ENCODE measurements around the gene LMBR1.

LMBR1 gene

DNA sequence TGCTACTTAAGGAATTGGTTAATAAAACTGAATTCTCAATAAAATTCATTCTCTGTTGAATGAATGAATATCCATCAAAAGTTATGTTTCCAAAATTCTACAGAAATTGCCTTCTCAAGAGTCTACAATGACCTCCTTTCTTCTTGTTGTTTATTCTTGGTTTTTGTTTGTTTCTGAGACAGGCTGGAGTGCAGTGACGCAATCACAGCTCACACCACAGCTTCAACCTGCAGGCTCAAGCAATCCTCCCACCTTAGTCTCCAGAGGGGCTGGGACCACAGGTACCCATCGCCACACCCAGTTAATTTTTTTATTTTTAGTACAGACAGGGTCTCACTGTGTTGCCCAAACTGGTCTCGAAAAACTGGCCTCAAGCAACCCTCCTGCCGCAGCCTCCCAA lies 97.6 kb downstream of the LMBR1 start:
- no peak for DNase-seq (ENCODE audit: low read depth)

DNA sequence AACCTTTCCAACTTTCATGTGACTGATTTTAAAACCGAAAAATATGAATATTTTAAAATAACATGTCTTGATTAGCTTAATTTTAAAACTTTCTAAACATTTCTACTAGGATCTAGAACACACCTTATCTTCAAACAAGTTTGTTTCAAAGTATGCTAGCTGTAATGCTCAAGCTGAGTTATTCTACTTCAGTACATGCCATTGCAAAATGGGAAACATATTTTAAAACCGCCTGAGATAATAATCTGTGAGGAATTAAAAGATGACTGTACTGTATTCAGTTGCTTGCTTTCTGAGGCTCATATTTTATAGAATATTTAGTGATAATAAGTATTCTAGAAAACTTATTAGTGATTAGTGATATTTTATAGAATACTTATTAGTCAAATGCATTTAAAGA lies 99.6 kb downstream of the LMBR1 start:
- no peak for DNase-seq (ENCODE audit: low read depth)

DNA sequence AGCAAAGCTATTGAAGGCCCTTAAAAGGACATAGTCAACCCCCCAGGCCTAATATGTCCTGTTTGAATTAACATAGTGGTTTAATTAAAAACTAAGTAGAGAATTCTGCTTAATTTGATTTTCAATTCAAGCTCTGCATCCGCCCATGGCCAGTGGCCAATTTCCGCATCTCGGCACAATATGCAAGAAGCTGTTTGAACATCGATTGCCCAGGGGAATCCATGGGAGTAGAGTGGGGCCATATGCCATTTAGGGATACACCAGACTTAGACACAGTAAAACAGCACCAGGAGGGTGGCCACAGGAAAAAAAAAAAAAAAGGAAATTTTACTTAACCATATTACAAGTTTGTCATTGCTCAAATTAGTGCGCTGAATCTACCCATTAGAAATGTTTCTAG lies 100.4 kb downstream of the LMBR1 start:
- DNase-seq (ENCODE audit: low read depth) = no peak

DNA sequence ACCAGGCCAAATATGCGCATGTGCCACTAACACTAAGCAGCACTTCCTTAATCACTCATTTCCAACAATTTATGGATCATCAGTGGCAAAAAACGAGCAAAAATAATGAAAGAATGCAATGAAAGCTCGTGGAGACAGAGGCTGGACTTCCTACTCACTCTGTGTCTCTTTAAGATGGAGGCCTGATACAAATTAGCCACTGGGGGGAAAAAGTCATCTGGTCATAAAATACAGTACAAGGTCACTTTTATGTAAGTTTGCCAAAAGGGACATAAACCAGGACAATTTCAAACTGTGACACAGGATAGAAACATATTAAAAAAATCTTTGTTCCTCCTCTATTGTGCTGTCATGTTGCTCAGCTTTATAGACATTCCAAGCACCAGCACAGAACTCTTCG lies 101.7 kb downstream of the LMBR1 start:
- no peak for DNase-seq (ENCODE audit: low read depth)

DNA sequence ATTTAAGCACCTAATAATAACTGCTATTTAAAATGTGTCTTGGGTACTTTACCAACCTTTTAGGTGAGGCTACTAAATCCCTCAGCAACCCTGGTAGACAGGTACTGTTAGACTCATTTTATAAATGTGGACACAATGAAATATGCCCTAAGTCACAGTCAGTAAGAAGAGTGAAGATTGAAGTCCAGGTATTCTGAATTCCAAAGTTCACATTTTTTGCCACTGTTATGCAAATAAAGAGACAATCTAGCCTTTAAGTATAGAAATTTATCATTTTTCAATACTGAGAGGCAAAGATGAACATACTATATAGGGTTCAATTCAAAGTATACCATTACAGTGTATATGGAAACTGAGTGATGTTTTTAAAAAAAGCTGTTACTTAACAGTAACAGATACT lies 102.7 kb downstream of the LMBR1 start:
- DNase-seq (ENCODE audit: low read depth) = no peak

DNA sequence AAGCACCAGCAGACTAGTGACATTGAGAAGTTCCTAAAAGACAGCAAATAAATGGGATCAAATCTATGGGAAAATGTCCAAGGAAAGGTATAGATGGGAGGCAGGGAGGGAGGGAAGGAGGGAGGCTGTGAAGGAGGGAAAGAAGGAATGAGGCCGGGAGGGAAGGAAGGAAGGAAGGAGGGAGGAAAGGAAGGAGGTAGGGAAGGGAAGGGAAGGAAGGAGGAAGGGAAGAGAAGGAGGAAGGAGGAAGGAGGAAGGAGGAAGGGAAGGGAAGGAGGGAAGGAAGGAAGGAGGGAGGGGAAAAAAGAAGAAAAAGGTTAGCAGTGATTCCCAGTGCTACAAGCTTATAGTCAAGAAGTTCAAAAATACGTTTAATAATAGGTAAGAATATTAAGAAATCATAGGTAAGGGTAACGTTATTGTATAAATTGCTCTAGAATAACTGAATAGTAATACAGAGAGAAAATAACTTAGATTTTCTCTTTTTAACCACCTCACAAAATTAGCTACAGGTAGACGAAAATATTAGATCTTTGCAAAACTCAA lies 106.9 kb downstream of the LMBR1 start:
- no peak for DNase-seq (ENCODE audit: low read depth)

DNA sequence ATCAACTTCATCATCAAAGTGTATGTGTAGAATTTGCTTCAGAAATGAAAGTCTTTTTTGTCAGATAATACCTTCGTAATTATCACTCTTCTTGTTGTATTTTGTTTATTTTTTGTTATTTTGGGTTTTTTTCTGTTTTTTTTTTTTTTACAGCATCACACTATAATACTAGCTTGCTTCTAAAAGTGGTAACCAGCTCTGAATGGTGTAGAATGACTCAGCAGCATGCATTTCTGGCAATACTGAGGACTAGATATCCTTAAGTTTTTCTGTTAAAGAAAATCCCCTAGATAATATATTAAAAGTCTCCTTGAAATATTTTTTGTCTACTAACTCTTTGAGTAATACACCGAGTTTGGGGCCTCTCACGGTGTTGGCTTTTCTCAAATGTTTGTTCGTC lies 109.1 kb downstream of the LMBR1 start:
- DNase-seq (ENCODE audit: low read depth) = no peak

DNA sequence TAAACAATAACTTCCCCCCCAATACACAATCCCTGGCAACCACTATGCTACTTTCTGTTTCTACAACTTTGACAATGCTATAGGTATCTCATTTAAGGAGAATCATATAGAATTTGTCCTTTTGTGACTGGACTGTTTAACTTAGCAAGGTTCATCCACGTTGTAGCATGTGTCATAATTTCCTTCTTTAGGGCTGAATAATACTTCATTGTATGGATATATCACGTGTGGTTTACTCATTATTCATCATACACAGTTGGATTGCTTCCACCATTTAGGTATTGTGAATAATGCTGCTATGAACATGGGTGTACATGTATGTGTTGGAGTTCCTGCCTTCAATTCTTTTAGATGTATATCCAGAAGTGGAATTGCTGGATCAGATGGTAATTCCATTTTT lies 111.0 kb downstream of the LMBR1 start:
- DNase-seq (ENCODE audit: low read depth) = no peak

DNA sequence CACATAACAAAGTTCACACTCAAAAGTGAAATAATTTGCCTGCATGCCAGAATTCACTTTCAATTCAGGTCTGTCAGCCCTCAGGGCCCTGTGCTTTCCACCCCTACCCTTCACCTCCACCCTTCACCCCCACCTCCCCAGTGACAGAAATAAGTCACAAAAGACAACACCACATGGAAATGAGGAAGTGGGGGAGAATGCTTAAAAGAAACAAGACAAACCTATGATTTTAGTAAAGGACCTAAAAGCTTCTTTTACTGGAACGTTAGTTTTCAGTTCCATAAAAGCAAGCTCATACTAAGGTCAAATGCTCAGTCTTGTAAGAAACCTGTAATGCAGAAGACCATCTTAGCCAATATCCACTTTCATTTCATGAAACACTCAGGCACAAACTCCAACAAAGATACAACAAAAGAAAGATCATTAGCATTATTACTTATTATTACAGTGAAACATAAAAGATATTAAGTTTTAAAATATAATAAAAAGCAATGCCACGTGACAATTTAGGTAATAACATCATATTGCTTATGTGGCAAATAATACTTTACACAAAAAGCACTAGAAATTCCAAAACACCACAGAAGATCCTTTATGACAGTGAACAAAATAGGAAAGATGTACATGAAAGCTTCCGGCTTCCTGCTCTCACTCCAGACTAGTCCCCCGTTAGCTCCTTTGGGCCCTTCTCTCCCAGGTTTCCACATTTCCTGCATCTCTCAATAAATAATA lies 112.1 kb downstream of the LMBR1 start:
- DNase-seq (ENCODE audit: low read depth) = no peak

DNA sequence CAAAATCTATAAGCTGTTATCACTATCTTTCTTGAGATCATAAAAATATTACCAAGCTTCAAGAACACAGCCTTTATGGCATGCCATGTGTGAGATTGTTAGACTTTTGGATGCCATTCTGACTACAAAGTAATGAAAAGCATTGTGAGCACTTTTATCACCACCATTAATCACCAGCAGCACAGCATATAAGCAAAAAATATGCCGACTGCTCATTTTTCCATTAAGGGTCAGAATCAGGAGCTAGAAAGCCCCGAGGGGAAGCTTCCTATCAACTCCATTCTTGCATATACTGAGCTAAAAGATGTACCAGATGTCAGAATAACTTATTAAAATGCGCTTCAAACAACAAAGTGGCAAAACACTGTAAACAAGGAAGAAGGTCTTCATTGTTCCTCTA lies 114.3 kb downstream of the LMBR1 start:
- no peak for DNase-seq (ENCODE audit: low read depth)

DNA sequence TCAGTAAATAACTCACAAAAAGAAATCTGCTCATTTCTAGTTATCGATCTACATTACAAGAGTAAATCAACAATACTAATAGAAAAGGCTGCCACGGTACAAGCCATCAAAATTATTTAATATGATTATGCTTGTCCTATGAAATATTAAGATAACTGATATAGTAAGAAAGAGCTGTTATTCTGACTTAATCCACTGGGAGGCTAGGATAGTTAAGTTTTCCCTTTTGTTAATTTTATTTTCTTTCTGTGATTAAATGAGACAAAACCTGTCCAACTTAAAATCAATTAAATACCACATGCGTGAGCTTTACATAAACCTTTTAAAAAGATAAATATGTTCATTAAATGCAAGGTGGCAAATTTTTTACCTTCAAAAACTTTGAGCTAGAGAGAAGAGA lies 114.8 kb downstream of the LMBR1 start:
- no peak for DNase-seq (ENCODE audit: low read depth)

DNA sequence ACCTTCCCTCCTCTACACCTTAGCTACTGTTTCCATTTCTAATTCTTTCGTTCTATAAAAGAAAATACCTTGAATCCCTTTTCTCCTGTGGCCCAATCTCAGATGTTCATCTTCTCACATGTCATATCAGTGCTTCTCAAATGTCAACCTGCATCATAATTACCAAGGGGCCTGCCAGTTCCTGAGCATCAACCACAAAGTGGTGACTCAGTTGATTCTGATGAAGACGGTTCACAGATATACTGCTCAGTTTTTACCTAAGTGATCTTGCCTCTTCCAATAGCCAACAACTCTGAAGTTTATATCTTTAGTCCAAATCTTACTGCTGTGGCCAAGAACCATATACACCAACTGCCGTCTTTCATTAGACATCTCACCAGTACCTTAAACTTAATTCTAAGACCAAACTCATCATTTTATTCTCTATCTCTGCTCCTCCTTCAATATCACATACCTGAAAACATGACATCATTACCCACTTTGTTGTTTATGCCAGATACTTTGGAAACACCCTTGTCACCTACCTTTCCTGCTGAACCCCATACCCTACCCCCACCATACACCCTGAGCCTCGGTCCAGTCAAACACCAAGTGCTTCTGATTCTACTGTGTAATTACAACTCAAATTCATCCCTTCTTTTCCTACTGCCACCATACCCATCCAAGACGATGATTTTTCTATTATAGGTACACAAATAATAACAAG lies 115.5 kb downstream of the LMBR1 start:
- no peak for DNase-seq (ENCODE audit: low read depth)

DNA sequence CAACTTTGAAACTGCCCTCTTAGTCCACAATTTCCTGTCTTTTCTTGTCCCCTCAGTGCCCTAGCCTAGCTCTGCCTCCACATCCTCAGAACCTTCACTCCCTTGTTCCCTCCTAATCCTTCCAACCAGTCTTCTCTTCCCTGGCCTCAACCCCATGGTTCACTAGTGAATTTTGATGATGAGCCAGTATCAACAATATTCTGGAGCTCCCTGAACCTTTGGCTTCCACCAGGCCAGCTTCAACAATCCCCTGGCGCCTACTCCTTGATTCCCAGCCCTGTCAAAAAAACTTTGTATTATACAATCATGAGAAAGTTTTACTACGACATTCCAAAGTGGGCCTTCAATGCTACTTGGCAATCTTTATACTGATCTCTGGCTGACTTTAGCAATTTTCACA lies 116.5 kb downstream of the LMBR1 start:
- DNase-seq (ENCODE audit: low read depth) = no peak

DNA sequence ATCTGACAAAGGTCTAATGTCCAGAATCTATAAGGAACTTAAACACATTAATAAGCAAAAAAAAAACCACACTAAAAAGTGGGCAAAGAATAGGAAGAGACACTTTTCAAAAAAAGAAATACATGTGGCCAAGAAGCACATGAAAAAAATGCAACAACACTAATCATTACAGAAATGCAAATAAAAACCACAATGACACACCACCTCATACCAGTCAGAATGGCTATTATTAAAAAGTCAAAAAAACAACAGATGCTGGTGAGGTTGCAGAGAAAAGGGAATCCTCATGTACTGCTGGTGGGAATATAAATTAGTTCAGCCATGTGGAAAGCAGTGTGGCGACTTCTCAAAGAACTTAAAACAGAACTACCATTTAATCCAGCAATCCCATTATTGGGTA lies 119.0 kb downstream of the LMBR1 start:
- no peak for DNase-seq (ENCODE audit: low read depth)

DNA sequence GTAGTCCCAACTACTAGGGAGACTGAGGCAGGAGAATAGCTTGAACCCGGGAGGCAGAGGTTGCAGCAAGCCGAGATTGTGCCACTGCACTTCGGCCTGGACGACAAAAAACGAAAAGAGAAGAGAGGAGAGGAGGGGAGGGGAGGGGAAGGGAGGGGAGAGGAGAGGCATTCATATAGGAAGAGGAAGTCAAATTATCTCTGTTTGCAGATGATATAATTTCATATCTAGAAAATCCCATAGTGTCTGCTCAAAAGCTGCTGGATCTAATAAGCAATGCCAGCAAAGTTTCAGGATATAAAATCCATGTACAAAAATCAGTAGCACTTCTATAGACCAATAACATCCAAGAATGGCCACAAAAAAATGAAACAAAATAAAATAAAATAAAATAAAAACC lies 120.3 kb downstream of the LMBR1 start:
- DNase-seq (ENCODE audit: low read depth) = no peak

DNA sequence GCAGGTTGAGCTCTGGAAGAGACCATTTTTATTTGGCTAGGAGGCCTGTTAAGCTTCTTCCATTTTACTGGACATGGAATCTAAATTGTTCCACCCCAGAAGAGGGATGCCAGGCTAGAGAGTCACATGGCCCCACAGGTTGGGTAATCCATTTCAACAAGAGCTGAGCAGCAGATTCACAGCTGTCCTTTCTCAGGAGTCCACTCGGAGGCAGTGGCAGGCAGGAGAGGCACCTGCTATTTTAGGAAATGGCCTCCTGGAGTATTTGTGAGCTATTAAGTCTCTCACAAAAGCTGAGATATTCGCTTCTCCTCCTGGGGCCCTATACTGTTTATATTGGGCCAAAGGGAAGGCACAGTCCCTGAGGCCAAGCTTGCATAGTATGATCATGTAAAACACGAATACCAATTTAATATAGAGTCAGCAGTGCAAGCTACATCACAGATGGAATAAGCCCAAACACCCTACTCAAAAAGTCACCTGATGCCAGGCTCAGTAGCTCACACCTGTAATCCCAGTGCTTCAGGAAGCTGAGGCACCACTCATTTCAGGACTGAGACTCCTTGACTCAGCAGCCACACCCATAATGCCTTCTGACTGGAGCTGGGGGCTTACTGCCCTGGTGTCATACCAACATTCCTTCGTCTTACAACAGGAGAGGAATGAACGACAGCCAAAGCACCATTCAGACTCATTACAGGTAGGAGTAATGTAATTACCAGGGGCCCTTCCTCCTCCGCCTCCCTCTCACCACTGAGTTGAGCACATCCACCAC lies 124.1 kb downstream of the LMBR1 start:
- DNase-seq (ENCODE audit: low read depth) = no peak

DNA sequence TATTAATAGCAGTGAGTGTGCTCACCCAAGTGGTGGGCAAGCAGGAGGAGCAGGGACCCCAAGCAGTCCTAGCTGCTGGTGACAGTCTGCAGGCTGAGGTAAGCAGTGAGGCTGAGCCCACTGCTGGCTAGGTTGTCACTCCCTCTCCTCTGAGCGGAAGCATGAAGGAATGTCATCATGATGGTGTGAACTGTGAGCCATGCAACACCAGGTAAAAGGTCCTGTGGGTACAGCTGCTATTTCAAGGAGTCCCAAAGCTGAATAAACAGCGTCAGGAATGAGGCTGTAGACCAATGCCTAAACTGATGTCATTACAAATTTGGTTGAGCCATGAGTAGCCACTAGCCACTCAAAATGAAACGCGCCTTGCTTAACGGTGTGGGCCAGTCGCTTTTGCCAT lies 126.3 kb downstream of the LMBR1 start:
- DNase-seq (ENCODE audit: low read depth) = no peak

DNA sequence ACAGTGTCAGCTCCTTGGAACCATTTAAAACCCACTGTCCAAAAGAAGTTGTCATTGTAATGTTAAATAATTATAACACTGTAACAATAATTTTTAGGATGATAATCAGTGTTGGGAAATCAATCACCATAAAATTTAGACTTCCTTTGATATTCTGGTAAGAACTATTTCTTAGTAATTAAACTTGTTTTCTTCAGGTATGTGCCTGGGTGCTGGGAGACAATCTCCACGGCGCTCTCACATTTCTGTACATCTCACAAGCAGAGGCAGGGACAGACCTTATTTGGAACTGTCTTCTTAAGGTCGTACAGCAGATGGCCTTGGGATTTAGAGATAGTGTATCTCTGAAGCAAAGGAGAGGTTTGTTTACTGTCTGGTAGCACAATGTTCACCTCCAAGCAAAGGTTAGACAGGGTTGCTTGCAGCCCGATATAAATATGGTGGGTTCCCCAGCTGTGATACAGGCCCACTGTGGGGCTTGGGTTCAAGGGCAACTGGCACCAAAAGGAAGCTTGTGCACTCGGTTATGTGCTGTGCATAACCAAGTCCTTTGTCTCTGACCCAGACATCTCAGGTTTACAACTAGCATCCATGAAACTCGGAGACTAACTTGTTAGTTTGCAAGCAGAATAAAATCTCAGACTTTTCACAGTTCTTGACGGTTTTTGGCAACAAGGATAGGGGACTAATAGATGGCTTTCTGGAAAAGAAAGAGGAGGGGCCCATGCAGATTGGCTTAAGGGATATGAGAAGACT lies 126.9 kb downstream of the LMBR1 start:
- no peak for DNase-seq (ENCODE audit: low read depth)

DNA sequence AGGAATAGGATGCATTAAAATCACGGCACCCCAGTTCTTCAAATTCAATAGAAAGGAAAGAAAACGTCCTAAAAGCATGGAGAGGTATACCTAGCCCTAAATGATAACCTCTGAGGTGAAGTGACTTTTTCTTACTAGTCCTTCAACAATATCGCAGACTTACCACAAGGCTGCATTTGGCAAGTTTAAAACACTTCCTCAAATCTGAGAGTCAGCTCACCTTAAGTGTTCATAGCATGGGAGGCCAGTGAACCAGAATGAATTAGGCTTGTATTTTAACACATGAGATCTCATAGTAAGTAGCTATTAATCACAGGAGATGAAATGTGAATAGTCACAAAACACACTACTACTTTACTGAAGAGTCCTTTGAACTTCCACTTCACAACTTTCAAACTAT lies 128.2 kb downstream of the LMBR1 start:
- DNase-seq (ENCODE audit: low read depth) = no peak

DNA sequence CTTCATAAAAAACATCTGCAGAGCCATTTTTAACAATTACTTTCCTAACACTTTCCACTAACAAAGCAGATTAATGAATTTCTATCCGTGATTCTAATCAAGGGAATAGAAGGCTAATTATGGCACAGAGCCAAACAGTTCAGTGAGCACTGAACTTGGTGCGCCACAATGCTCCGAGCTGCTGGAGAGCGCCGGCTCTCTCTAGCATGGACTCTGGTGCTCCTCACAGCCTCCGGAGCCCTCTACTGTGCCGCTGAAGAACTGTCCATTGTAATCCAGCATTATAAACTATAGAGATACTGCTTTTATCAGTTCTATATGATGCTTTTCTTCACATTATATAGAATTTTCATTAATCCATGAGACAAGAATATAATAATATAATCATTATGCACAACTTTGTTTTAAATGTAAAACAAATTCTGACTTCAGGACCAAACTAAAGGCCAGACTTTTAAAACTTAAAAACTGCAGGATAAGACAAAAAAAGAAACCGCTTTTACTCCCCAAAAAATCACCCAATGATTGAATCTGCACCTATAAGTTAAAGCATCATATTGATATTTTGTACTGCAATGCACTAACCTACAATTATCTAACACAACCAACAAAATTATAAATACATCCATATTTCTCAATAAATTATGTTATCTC lies 128.8 kb downstream of the LMBR1 start:
- DNase-seq (ENCODE audit: low read depth) = no peak

DNA sequence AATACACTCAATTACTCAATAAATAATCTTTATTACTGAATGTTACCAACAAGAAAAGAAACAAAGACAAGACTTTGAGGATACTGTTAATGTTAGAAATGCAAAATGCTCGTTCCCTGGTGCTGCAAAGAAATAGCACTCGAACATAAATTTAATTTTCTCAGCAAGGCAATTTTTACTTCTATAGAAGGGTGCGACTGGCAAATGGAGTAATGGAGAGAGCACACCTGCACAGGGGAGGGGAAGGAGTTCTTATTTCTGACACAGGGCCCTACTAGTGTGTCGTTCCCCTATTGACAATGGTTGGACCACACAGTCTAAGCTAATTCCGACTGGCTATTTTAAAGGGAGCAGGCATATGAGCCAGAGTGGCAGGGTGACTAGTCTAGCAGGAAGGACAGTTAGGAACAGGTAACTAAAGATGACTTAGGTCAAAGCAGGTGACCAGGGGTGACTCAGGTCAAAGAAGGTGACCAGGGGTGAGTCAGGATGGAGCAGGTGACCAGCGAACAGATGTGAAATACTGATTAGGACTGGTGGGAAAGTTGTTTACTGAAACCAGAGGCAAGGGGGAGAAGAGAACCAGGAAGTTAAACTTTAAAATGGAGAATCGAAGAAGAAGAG lies 133.3 kb downstream of the LMBR1 start:
- no peak for DNase-seq (ENCODE audit: low read depth)

Data from T follicular helper cell (primary cell).